HG03457 (cell line): ENCODE results near the gene ALPK1.
"Not testable (repeated sequence)": the region's sequence is repeated elsewhere in the genome, so short reads cannot be mapped to it uniquely, and the experiment has no call there.

Experiments used
- ATAC-seq: cut with Tn5 transposase; IDR thresholded peaks from one replicate; pipeline ENCODE4 v1.9.1; 2021; ENCODE audit warnings: moderate number of reproducible peaks; ENCODE audit not compliant: unreplicated experiment

The ALPK1 gene

DNA sequence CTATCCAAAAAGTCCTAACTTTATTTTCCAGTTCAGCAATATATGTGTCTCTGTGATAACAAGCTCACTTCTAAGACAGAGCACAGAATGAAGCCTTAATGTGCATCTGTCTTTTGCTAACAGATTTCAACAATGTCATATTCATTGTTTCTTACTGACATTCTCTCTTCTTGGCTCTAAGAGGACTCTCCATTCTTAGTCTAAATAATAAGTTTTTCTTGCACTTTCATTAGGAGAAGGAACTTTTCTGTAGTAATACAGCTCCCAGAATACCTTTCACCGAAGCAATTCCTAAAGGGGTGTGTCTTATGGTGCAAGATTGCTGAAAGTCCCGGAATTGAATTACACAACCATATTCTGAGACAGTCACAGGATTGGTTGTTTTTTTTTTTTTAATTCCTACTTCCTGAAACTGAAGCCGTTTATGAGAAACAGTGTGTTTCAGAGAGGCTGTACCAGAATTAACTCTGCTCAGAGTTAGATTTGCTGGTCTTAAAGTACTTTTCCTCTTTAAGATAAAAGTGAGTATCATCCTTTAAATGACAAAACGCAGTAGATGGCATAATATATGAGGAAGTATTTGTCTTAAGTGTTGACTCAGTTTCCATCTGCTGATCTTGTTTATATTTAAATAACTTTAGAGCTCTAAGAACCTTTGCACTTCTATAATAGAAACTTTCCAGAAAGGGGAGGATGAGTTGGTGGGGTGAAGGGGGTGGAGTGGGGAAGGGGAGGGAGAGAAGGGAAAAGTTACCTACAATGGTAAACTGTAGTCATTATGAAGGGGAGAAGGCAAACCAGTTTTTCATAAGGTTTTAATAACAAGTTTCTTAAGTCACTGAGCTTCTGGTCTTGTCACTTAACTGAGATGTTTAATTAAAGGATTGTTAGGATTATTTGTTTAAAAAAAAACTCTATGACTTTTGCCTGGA is at the start of gene ALPK1:
Gene ALPK1, plus strand, starts transcription at position 421 of the 932 bp plus-strand sequence.
- peak; percentile 65 for ATAC-seq

- ATAC-seq, result no peak
Observed at GRCh38 chr4:112251019-112251643, 46.0 kb upstream of the ALPK1 start.

DNA sequence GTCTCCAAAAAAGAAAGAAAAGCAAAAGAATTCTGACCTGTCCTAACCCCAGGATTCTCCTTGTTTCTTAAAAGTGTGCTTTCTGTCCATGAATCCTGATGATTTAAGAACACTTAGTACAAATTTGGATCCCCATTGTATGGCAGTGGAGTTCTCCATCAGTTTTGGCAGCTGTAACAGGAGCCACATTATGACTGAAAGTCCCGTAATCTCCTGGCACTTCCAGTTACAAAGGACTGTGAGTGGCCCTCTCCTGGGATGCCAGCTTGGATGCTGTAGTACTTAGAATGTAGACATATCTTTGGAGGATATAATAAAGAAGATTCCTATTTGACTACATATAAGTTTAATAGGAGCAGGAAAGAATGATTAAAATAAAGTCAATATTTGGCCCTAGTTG is 44.9 kb upstream of the ALPK1 start:
- no peak for ATAC-seq

GRCh38 chr4:112253382-112254000 is 43.7 kb upstream of the ALPK1 start:
- ATAC-seq, result no peak

GRCh38 chr4:112257098-112257497 is 40.1 kb upstream of the ALPK1 start:
- no peak for ATAC-seq

- ATAC-seq, result no peak
Observed at GRCh38 chr4:112266823-112267222, 30.3 kb upstream of the ALPK1 start.

DNA sequence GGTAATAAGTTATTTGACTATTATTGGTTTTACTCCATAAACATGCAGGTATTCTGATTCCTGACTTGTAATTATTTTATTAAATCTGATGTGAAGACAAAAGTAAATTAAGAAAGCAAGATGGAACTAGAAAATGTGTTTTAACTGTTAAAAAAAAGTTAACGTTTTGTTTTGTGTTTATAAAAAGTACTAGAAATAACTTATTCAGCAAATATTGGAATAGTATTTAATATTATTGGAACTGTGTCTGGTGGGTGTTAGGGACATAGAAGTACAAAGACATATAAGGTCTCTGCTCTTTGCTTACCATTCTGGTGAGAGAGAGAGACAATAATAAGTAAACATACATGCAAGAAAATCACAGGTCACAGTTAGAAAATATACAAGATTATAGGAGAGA is 27.1 kb upstream of the ALPK1 start:
- ATAC-seq, result no peak

DNA sequence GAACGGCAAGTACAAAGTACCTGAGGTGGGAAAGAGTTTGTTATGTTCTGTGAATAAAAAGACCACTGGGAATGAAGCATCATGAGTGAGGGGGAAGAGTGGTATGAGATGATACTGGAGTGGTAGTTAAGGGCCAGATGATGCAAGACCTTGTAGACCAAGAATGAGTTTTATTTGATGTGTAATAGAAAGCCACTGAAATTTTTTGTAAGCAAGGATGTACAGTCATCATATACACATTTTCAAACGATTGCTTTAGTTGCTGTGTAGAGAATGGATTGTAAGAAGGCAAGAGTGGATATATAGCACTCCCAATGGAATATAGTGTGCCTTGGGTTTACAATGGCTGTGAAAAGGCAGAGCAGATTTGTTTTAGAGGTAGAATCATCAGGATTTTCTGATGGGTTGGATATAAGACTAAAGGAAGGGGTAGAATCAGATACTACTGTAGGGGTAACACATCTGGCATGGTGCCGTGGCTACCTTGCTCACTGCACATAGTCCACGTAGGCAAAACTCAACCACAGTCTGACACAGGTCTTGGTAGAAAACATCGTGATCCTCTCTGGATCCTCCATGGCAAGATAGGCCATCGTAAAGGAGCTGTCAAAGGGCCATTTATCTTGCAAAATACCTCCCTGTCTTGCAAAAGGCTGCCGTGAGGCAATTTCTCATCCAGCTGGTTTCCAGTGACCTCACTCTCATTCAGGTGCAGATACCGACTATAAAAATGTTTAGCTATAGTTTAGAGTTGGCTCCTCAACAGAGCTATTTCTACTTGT is 26.3 kb upstream of the ALPK1 start:
- no peak for ATAC-seq

GRCh38 chr4:112272292-112272691 is 24.9 kb upstream of the ALPK1 start:
- no peak for ATAC-seq

DNA sequence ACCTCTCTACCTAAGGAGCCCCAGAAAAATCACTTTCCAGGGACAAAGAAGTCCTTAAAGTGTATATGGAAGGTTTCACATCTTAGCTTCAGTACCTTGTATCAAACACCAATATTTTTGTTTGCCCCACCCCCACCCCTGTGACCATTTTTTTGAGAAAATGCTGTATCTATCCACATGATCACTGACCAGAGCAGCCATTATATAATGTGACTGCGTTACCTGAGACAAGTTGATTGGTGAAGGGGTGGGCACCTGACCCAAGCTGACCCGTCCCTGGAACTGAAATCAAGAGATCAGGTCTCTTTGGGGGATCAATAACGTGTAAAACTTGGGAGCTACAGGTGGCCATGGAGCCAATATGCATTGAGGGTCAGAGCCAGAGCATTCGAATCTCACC is 22.2 kb upstream of the ALPK1 start:
- ATAC-seq, result no peak

- no peak for ATAC-seq
Observed at GRCh38 chr4:112276113-112276512, 21.1 kb upstream of the ALPK1 start.

DNA sequence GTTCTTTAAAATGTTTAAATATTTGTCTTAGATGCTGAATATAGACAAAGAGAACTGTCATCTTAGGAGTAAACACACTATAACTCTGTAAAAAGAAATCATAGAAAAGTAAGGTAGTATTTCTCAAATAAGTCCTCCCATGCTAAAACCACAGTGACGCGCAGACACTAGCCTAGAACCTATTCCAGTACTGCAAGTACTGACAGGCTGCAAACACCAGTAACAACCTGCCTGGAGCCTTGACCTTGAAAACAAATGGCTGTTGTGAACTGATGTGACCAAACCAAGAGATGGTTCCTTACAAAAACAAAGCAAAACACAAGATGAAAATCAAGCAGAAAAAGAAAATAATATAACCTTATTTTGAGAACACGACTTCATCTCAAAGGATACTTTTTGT is 19.9 kb upstream of the ALPK1 start:
- no peak for ATAC-seq

GRCh38 chr4:112277705-112278448 is 19.3 kb upstream of the ALPK1 start:
- no peak for ATAC-seq

GRCh38 chr4:112279025-112279881 is 17.9 kb upstream of the ALPK1 start:
- peak; percentile 45 for ATAC-seq

DNA sequence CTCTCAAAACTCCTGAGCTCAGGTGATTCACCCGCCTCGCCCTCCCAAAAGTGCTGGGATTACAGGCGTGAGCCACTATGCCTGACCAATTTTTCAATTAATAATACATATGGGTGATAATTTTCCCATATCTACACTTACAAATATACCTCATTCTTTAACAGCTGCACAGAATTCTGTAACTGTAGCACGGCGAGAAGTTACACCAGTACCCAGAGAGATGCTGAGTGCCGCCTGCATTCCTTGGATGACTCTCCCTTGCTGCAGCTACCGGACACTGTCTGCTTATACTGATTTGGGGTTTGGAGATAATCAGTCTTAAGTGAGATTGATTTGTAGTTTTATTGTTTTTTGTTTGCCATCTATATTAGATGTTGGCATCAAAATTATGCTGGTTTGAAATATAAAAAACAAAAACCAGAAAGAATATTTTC is 17.3 kb upstream of the ALPK1 start:
- ATAC-seq, result no peak

- no peak for ATAC-seq
Observed at GRCh38 chr4:112280386-112281056, 16.6 kb upstream of the ALPK1 start.

DNA sequence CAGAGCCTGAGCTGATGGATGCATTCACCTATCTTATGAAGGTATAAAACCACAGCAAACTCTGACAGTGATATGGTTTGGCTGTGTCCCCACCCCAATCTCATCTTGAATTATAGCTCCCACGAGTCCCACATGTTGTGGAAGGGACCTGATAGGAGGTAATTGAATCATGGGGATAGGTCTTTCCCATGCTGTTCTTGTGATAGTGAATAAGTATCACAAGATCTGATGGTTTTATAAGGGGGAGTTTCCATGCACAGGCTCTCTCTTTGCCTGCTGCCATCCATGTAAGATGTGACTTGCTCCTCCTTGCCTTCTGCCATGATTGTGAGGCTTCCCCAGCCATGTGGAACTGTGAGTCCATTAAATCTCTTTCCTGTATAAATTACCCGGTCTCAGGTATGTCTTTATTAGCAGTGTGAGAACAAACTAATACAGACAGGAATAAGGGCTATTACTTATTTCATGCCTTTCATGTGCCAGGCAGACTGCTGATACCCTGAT is 15.2 kb upstream of the ALPK1 start:
- not testable (repeated sequence) for ATAC-seq

GRCh38 chr4:112282860-112283667 is 14.1 kb upstream of the ALPK1 start:
- ATAC-seq, result no peak
